Measurements from ENCODE around the gene CBX1. TPM values are rescaled to one million over a fixed set of nuclear protein-coding genes. Genes with fewer than 3 reads are reported as not detected.

The CBX1 gene
- total and polyA plus RNA-seq, 2 of the 13 experiments (the other 11 are each of a cell fraction or from before 2014, with no cell fraction given), result 17.8 to 108 TPM

GRCh38 chr17:48113201-48113676 lies 12.0 kb upstream of the CBX1 start:
- no peak for ATAC-seq
- Histone ChIP-seq H2AFZ (ENCODE audit: low read length) (no peak overlapping the region), H3K79me2 (ENCODE audit: insufficient read depth, low read length) (peaks cover 20% of the 10 kb centered on the region), H3K36me3 (replicated peaks in 1 of 2; ENCODE audit: control insufficient read depth in 1 of 2, insufficient read depth in 2 of 2, low read length in 2 of 2) (peaks cover 8 to 23% of the 10 kb centered on the region in 2 experiments), H3K4me1 (ENCODE audit: insufficient read depth, low read length) (peaks cover 17% of the 10 kb centered on the region), H3K4me2 (ENCODE audit: low read depth, low read length) (no peak overlapping the region), H3K27me3 (ENCODE audit: control insufficient read depth in 1 of 2, insufficient read depth in 2 of 2, low read length in 2 of 2) (no peaks in the 10 kb centered on the region; a peak in 1 of 5 replicates), H4K20me1 (ENCODE audit: insufficient read depth, low read length) (no peaks in the 10 kb centered on the region), H3K27ac (ENCODE audit: extremely low read length, insufficient read depth, low read length) (no peak overlapping the region), H3K9ac (ENCODE audit: insufficient read depth, low read depth, low read length) (no peak overlapping the region), H3K9me3 (ENCODE audit: low read length) (no peaks in the 10 kb centered on the region), H3K4me3 (replicated peaks in 1 of 3; ENCODE audit: insufficient read depth in 1 of 3, low read depth in 2 of 3, low read length in 3 of 3) (no peak overlapping the region)
- DNase-seq (ENCODE audit: low spot score), result no peak
- TF ChIP-seq ZBTB39 (CRISPR knock-in tag; IDR thresholded peaks at IDR 0.05), result no peak
- TF ChIP-seq PAX8 (CRISPR knock-in tag; IDR thresholded peaks at IDR 0.05; ENCODE audit: borderline replicate concordance), result no peak
- no peak for TF ChIP-seq ZNF75D (CRISPR knock-in tag; IDR thresholded peaks at IDR 0.05; ENCODE audit: borderline replicate concordance)
- TF ChIP-seq DDIT3 (CRISPR knock-in tag; IDR thresholded peaks at IDR 0.05), result no peak
- no peak for TF ChIP-seq GLMP (CRISPR knock-in tag; IDR thresholded peaks at IDR 0.05; ENCODE audit: borderline replicate concordance)
- BruUV-seq (replicated peaks), result no TSS peak
- in situ Hi-C loops (cut with HindIII; ENCODE audit: extremely low pct_ligation_motif_present, low pct_unique_long_range_greater_than_20kb) (no loop called here), intact Hi-C loops (cut with micrococcal nuclease; ENCODE audit: unreplicated experiment) (no loop called here)
- 99% methylated on average over 5 of the region's 5 CpGs for WGBS (ENCODE audit: low lambda C conversion rate)
- no peak for FAIRE-seq
- CTCF ChIA-PET (ENCODE audit: low intra/inter-chr PET ratio, low total read pairs), result no interaction called here
- POLR2A ChIA-PET, result no interaction called here
